8988T (cell line): Measurements from ENCODE around the gene FBXL22.

Experiments
- DNase-seq: peaks from one replicate; pipeline ENCODE4 v3.0.0; 2011

Gene FBXL22

DNA sequence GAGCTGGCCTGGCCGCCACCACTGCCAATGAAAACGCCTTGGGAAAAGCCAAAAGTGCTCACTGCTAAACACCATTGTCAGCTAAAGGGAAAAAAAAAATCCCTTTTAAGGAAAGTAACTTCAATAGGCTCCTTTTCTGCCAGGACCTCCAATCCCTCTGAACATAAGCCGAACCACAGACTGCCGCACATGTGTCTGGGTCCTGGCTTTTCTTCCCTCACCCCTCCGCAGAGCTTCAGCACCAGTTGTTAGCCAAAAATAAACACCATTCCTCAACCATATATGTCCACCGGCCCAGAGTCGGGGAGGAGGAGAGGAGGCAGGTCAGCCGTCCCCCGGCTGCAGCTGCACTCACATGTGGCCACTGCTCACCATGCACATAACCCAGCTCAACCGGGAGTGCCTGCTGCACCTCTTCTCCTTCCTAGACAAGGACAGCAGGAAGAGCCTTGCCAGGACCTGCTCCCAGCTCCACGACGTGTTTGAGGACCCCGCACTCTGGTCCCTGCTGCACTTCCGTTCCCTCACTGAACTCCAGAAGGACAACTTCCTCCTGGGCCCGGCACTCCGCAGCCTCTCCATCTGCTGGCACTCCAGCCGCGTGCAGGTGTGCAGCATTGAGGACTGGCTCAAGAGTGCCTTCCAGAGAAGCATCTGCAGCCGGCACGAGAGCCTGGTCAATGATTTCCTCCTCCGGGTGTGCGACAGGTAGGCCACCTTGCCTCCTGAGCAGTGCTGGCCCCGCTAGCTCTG is at the start of gene FBXL22:
TSS of gene FBXL22 (plus strand) at position 350 of the 753 bp plus-strand sequence. CDS start at position 356, 6 bp downstream.
- DNase-seq = no peak

- DNase-seq = no peak
Observed at GRCh38 chr15:63551400-63551799, 45.8 kb upstream of the FBXL22 start.

GRCh38 chr15:63553388-63553791 is 43.8 kb upstream of the FBXL22 start:
- DNase-seq = no peak

- DNase-seq = no peak
Observed at GRCh38 chr15:63554337-63554927, 42.8 kb upstream of the FBXL22 start.

- no peak for DNase-seq
Observed at GRCh38 chr15:63555507-63555906, 41.7 kb upstream of the FBXL22 start.

DNA sequence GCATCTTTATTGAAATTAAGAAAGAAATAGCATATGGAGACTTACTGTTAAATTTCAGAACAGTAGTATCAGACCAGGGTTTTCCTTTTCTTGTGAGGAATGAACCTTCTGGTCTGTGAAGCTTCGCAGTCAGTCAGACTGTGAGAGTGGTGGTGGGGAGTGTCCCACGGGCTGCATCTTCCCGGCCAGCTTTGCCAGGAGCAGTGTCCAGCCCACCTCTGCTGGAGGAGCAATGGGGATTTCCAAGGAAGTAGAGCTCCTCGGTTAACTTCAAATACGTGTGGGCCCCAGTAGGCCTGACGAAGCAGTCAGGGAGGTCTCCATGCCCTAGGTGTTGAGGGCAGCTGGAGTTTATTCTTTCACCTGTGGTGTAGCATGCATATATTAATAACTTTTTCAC is 40.9 kb upstream of the FBXL22 start:
- no peak for DNase-seq

- no peak for DNase-seq
Observed at GRCh38 chr15:63556736-63557135, 40.5 kb upstream of the FBXL22 start.

- no peak for DNase-seq
Observed at GRCh38 chr15:63559753-63560152, 37.4 kb upstream of the FBXL22 start.

DNA sequence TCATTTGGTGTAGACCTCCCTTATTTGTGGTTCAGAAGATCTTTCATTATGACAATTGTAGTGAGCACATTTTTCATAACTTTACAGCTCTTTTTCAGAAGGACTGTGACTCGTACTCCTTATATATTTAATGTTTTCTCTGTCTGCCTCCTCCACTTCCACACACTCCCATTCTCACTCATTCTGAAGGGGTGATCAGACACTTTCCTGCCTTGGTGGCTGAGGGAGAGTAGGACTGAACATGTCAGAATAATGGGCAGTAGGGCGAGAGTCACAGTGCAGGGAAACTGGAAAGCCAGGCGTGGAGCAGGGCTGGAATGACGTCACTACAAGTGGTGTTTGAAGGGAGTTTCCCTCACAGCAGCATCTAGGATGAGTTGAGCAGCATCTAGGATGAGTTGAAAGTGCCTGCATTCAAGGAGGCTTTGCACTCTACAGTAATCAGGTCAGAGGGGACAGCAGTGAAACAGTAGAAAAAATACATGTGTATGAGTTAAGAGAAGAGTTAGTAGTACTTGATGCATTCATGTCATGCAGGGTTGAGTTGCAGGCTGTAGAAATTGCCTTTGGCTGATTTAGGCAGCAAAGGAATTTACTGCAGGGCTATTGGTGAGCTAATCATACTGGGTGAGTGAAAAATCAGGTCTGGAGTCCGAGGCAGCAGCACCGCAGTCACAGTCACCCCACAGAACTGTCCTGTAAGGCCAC is 36.3 kb upstream of the FBXL22 start:
- no peak for DNase-seq

- no peak for DNase-seq
Observed at GRCh38 chr15:63564093-63564492, 33.1 kb upstream of the FBXL22 start.

- no peak for DNase-seq
Observed at GRCh38 chr15:63565536-63566186, 31.5 kb upstream of the FBXL22 start.

DNA sequence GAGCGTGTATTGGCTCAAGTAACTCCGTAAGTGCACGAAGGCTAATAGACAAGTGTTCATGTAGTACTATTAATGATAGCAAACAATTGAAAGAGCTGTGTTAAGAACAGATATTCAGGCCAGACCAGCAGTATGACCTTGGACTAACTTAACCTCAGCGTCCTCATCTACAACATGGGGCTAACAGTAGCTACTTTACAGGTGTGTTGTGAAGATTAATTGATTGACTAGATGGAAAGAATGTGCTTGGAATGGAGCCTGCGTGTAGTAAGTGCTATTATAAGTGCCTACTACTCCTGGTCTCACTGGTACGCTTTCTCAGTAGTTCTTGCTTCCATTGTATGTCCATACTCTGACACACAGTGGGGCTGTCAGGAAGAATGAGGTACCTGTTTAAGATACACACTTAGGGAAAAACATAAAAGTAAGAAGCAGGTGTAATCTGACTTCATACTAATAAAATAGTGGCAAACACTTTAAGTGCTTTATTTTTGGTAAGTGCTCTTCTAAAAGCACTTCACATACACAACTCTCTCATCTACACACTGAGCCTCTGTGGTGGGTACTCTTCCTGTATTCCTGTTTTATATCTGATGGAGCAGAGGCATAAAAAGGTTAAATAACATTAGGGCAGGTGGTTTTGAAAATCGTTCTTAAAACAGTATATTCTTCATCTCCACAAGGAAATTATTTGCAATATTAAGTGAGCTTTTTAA is 24.3 kb upstream of the FBXL22 start:
- no peak for DNase-seq

DNA sequence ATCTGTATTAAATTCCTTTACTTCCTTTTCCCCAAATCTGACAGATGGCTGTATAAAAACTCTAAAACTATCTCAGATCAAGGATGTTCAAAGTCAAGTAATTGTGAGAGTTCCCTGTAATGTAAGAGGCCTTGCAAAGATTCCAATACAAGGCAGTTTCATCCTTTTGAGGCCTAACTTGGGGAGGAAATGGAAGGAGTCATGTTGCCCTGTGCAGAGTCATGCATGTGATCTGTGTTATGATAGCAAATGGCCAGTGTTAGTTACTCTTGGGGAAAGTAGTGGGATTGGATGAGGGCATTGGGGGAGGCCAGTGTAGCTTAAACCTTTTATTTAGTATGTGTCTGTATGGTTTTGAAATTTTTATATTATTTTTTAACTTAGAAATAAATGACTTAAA is 23.7 kb upstream of the FBXL22 start:
- no peak for DNase-seq

DNA sequence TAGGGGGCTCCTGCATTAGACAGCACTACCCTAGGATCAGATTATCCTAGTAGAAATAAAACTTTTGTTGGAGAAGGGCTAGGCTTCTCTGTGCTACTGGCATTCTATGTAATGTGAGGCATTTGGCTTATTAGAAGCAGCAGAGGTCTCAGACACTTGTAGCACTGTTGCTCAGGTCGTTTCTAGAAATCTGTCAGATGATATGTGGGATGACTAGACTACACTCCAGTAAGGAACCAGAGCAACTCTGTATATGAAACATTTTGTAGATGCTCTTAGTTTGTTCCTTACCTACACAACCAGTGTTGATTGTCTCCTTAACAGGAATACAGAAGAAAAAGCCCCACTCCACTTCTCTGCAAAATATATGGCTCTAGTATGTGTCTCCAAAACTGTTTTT is 21.9 kb upstream of the FBXL22 start:
- DNase-seq = no peak

DNA sequence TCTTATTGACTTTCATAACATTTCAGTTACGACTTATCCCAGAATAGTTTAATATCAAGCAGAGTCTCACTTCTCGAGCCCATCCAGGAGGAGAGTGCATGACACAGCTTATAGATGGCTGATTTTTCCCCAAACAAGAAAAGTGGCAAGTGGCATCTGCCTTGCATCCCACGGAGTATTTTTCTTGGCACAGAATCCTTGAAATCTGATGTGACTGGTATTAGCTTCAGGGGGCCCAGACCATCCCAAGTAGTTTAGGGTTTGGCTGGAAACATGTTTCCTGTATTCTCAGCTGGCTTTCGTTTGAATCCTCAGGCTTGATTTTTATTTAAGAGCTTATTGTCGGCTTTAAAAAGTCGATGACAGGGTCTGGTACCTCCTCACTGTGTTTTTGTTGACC is 20.7 kb upstream of the FBXL22 start:
- no peak for DNase-seq

GRCh38 chr15:63582179-63582578 is 15.0 kb upstream of the FBXL22 start:
- no peak for DNase-seq

DNA sequence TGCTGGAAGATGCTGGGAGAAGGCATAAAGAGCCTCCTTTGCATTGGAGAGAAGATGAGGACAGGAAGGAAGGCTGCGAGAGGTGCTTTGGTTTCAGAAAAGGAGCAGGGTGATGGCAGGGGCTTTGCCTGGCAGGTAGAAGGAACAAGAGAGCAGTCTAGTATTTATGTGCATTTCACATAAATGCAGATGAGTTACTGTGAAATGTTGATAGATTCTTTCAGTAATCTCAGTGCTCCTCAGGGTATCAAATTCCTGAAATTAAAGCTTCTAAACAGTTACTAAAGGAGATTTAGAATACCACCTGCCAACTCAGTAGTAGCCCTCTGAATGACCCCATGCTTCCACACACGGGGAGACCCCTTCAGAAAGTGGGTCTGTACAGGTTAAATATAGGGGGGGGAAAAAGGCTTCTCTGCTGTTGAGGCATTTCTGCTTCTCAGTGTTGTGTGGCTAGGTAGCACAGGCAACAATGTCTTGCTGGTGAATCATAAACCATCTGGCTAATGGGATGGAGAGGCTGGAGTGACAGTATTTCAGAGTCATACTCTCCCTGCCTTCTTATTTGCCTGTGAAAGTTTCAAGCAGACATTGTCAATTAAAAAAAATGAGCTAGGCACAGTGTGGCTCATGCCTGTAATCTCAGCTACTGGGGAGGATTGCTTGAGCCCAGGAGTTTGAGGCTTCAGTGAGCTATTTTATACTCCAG is 14.3 kb upstream of the FBXL22 start:
- DNase-seq = no peak

- DNase-seq = no peak
Observed at GRCh38 chr15:63586790-63587189, 10.4 kb upstream of the FBXL22 start.

DNA sequence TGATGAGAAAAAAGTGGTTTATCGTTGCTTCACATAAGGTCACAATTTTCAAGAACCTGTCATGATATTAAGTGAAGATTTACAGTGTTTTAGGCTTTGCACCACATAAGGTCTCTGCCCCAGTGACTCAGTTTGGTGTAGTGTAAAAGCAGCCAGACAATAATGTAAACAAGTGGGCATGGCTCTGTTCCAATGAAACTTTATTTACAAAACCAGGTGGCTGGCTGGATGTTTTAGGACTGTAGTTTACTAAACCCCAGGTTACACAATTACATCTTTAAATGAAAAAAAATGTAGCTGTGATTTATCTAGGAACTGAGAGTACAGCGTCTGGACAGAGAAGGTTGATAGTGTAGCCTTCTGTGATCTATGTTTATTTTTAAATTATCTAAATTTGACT is 9.7 kb upstream of the FBXL22 start:
- no peak for DNase-seq

DNA sequence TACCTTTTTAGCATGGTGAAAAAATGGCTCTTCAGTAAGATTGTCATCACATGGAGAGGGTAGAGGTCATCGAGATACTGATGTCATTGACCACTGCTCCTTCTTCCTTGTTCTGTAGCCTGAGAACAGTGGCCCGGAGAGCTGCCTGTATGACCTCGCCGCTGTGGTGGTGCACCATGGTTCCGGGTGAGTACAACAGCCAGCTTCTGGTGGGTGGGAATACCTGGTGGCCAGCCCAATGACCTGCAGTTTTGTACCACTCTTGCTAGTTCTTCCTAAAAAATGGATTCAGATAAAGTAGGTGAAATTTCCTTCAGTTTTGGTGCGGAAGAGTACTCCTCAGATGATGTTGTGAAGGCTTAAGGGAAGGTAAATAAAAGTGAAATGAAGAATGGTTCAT is 8.4 kb upstream of the FBXL22 start:
- DNase-seq = no peak

- DNase-seq = no peak
Observed at GRCh38 chr15:63593705-63594671, 3.2 kb upstream of the FBXL22 start.
